Effector CD8-positive, alpha-beta T cell (primary cell): Measurements from ENCODE around the gene CLMN.

Experiments used
- DNase-seq: peaks from one replicate; lab custom pipeline; 2025; lab: John Stamatoyannopoulos, UW

Gene CLMN

GRCh38 chr14:95242870-95243269, 76.8 kb downstream of the CLMN start:
- DNase-seq = no peak

DNA sequence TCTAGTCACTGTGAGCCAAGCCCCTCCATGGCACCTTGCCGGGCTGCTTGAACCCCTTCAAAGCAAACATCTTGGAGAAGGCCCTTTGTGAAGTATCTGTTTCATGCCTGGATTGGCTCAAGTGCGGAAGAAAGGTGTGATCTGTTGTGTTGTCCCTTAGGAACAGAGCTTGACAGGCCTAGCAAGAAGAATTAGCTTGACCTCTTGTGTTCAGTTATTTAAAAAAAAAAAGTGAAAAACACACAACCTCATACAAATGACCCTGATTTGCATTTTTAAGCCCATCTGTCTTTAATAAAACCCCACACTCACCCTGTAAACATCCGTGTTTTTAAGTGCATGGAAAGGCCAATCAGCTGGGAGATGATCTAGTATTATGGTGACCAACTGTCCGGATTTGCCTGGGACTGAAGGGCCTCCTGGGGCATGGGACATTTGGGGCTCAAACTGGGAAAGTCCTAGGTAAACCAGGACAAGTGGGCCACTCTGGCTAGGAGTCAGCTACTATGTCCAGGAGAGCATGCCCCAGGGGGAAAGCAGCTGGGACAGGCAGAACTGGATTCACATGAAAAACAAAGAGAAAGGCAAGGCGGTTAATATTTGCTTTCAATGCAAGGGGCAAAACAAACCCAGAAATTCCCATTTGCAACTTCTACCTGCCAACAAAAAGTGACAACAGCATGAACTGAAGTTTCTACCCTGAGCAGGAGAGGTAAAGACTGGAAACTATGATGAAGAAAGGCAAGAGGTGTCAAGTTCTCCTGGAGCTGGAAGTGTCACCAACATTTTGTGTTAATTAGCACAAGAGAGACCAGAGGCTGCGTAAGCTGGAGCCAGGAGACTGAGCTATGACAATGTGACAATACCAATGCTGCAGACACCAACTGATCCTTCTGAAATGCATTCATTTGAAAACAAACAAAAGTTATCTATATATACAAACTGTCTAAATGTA, 78.6 kb downstream of the CLMN start:
- no peak for DNase-seq

GRCh38 chr14:95238487-95239298, 81.0 kb downstream of the CLMN start:
- no peak for DNase-seq

GRCh38 chr14:95237958-95238340, 81.8 kb downstream of the CLMN start:
- no peak for DNase-seq

- no peak for DNase-seq
Observed at GRCh38 chr14:95237121-95237957, 82.4 kb downstream of the CLMN start.

DNA sequence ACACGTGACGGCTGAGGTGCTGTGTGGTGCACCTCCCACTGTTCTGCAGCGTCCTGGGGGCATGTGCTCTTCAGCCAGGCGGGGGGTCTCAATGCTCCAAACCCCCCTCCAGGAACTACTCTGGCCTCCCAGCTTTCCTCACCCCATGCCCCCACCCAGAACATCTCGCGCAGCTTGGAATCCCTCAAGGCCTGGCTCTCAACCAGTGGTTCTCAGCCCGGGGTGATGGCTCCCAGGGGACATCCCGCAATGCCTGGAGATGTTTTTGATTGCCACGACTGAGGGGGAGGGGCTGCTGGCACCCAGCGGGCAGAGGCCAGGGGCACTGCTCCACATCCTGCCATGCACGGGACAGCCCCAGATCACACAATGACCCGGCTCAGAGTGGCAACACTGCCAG, 83.5 kb downstream of the CLMN start:
- DNase-seq = no peak

DNA sequence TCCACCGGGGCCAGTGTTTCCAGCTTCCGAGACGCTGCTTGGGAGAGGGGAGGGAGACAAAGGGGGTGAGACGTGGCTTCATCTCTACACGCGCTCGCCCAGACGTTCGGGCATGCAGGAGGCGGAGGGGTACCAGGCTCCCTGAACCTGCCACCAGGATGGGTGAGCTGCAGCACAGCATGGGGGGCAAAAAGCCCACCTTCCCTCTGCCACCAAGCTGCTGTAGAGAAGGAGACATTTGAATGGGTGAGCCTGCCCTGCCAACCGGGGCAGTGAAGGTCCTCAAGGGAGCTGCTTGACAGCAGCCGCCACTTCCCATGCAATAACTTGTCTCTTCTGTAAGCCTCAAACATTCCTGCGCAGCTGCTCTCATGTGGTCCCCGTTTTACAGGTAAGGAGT, 83.9 kb downstream of the CLMN start:
- no peak for DNase-seq

DNA sequence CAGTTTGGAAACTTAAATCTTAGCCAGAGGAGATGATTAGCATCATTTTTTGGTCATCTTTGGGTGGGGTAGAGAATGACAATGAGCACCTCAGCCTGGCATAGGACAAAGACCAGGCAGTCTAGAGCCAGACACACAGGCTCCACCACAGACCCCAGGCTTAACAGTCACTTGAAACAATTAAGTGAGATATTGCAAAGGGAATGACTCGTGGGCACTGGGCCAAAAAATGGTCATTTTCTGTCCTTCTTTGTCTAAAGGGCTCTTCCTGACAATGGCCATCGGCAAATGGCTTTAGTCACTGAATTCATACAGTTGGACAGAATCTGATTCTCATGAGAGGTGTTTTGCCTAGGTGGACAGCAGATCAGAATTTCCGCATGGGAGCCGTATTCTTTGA, 84.4 kb downstream of the CLMN start:
- no peak for DNase-seq

- DNase-seq = no peak
Observed at GRCh38 chr14:95234426-95234825, 85.3 kb downstream of the CLMN start.

- DNase-seq = no peak
Observed at GRCh38 chr14:95233702-95234241, 85.9 kb downstream of the CLMN start.

DNA sequence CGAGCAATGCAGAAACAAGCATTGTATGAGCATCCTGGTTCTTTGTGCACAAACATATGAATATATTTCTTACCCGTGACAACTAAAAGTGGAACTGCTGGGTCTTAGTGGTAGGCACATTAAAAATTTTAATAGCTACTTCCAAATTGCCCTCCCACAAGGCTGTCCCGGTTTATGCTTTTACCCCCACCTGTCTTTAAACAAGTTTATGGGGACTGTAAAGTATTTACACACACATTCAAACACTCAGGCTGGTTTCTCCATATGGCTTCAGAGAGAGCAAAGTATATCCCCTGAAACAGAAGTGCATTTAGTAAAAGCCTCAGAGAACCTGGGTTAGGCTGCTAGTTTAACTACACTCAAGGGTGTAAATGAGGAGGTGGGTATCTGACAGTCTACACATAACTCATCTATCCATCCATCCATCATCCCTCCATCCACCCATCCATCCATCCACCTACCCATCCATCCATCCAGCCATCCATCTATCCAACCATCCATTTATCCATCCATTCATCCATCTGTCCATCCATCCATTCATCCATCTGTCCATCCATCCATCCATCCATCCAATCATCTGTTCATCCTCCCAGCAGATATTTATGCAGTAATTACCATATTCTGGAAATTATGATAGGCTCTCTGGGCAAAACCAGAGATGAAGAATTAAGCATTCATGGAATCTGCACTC, 86.7 kb downstream of the CLMN start:
- no peak for DNase-seq

GRCh38 chr14:95231966-95232633, 87.6 kb downstream of the CLMN start:
- no peak for DNase-seq

DNA sequence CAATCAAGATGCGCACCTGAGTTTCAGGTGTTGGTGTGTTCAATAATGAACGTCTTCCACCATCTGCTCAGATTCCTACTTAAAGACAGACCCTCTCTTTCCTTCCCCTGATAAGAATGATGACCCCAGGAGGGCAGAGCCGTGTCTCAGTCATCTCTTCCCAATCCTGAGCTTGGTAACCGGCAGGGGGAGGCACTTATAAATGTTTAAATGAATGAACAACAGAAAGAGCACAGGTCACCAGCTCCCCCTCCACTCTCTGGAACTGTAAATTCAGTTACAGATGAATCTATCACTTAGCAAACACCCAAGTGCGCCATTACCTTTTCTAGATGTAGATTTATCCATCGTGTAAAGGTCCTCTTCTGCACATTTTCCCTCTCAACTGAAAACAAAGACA, 90.0 kb downstream of the CLMN start:
- no peak for DNase-seq

- DNase-seq = no peak
Observed at GRCh38 chr14:95228240-95228639, 91.5 kb downstream of the CLMN start.

GRCh38 chr14:95227279-95227860, 92.3 kb downstream of the CLMN start:
- no peak for DNase-seq

DNA sequence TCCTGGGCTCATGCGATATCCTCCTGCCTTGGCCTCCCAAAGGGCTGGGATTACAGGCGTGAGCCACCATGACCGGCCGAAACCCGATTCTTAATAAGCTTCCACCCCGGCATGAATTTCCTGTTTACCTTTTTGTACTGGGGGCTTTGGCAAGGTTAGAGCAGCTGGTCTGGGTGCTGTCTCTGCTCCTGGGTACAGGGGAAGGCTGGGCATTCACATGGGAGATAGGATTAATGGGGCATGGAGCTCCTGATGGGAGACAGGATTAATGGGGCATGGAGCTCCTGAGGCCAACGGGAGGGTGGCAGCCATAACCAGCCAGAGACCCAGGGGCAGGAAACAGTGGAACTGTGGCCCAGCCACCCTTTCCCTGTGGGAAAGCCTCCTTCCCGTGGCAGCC, 92.9 kb downstream of the CLMN start:
- DNase-seq = no peak

- no peak for DNase-seq
Observed at GRCh38 chr14:95225251-95225887, 94.3 kb downstream of the CLMN start.

DNA sequence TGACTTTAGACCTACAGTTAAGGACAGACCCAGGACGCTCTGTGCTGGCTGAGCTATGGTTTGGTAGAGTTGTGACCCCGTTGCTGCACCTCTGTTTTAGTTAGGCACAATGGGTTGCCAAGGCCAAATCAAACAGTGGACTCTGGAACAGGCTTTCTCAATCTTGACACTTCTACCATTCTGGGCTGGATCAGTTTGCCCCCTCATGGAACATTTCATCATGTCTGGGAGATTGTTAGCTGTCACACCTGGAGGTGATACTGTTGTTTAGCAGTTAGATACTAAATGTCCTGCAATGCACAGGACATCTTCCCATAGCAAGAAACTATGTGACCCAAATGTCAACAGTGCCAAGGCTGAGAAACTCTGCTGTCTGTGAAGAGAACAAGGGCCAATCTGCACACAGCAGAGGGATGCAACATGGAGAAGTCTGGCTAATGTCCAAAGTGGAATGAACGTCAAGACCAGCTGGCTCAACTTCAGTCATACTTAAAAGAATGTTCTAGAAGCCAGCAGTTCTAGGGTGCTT, 96.8 kb downstream of the CLMN start:
- DNase-seq = no peak

DNA sequence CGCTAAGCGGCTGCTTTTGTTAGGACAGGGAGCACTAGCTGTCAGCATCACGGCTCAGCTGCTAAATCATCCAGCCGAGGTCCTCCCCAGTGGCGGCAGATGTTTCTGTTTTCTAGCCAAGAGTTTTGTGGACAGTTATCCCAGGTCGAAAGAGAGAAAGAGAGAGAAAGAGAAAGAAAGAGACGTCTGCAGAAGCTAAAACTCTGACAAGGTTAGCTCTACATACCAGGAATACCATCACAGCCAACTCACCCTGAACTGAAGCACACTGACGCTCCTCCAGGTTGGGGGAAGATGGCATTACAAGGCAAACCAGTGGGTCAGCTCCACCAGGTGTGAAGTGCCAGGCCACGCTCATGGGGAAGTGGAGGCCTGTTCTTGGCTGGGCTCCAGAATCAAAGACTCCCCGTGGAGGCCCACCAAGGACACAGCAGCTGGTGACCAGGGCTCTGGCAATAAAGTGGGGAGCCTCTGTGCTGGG, 97.5 kb downstream of the CLMN start:
- DNase-seq = no peak
